ENCODE measurements around the gene E2F2. TPM values are rescaled to one million over a fixed set of nuclear protein-coding genes. Genes with fewer than 3 reads are reported as not detected.

E2F2 gene
- total and polyA plus RNA-seq, 5 donors from 2014 or later: 2.3 to 13.8 (median 3.9) TPM

DNA sequence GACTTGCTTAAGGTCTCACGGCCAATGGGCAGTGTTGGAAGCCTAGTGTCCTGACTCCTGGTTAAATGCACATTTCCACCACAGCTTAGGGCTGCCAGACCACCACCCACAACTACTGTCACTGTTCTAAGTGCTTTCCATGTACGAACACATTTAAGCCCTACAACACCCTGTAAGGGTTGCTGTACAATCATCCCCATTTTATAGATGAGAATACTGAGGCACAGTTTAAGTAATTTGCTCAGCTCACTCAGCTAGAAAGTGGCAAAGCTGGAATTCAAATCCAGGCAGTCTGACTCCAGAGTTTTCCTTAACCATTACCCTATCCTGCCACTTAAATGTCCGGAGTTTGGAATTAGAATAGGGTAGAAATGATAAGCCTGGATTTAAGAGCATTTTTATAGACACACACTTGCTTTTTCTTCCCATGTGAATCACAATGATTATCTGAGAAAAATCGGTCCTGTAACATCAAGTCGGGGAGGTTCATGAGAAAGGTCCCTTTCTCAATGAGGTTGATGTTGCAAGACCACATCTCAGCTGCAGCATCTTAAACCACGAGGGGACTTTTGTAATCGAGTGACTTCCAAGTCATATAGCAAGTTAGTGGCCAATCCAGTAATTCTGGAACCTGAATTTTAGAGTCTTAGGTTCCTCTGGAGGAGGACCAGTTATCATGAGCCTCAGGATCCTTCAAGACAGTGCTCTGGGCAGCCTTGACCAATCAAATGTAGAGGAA, 8.6 kb downstream of the E2F2 start:
- peaks cover 48% of the 10 kb centered on the region for H3K4me1 ChIP-seq (ENCODE audit: control insufficient read depth, insufficient read depth, low read length, poor library complexity, severe bottlenecking)
- DNase-seq: peak in 1 of 3 donors; percentile 16
- no peaks in the 10 kb centered on the region for H3K27me3 ChIP-seq (ENCODE audit: control insufficient read depth, insufficient read depth, low read length)
- H3K27ac ChIP-seq (ENCODE audit: insufficient read depth, low read length, poor library complexity, severe bottlenecking): peak overlapping the region; percentile 35
- H3K27me3 Mint-ChIP-seq: no peaks in the 10 kb centered on the region
- peaks cover 11 to 62% (median 33%) of the 10 kb centered on the region in 4 donors for H3K4me1 Mint-ChIP-seq
- no peak for ATAC-seq (ENCODE audit: low read depth in 2 of 2)
- peak overlapping the region in 1 of 4 donors; percentile 43 for H3K4me3 Mint-ChIP-seq
- H3K9me3 ChIP-seq (ENCODE audit: control insufficient read depth in 2 of 2, low read length in 2 of 2): no peaks in the 10 kb centered on the region
- H3K27ac Mint-ChIP-seq: peak overlapping the region; percentile 66 to 82 (median 72)
- H3K9me3 Mint-ChIP-seq: no peaks in the 10 kb centered on the region
- peaks cover 10% of the 10 kb centered on the region for H3K36me3 ChIP-seq (ENCODE audit: control insufficient read depth, insufficient read depth, low read length)
- H3K4me3 ChIP-seq (ENCODE audit: low read depth, low read length): no peak overlapping the region
- H3K36me3 Mint-ChIP-seq: peaks cover 4% of the 10 kb centered on the region

DNA sequence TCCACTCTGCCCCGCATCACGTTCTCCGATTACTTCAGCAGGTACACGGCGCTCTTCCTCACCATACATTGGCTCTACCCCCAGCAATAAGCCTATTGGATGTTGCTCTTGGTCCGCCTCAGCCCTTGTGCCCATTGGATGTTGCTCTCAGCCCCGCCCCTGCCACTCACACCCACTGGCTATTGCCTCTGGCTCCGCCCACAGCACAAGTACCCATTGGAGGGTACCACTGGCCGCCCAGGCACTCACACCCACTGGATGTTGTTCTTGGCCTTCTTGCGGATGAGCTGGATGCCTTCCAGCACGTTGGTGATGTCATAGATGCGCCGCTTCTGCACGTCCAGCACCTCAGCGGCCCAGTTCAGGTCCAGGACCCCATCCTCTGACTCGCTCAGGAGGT, 9.4 kb downstream of the E2F2 start:
- no peaks in the 10 kb centered on the region for H3K9me3 Mint-ChIP-seq
- H3K4me1 Mint-ChIP-seq: peaks cover 11 to 61% (median 28%) of the 10 kb centered on the region in 4 donors
- peaks cover 6% of the 10 kb centered on the region for H3K36me3 Mint-ChIP-seq
- no peak overlapping the region for H3K4me3 ChIP-seq (ENCODE audit: low read depth, low read length)
- peaks cover 10% of the 10 kb centered on the region for H3K36me3 ChIP-seq (ENCODE audit: control insufficient read depth, insufficient read depth, low read length)
- H3K4me1 ChIP-seq (ENCODE audit: control insufficient read depth, insufficient read depth, low read length, poor library complexity, severe bottlenecking): peaks cover 40% of the 10 kb centered on the region
- ATAC-seq (ENCODE audit: low read depth in 2 of 2) (no peak), DNase-seq (peak in 1 of 3 donors; percentile 40)
- H3K9me3 ChIP-seq (ENCODE audit: control insufficient read depth in 2 of 2, low read length in 2 of 2): no peaks in the 10 kb centered on the region
- H3K27ac Mint-ChIP-seq: peak overlapping the region in 2 of 3 donors; percentile 47 to 82
- no peaks in the 10 kb centered on the region for H3K27me3 Mint-ChIP-seq
- H3K27me3 ChIP-seq (ENCODE audit: control insufficient read depth, insufficient read depth, low read length): no peaks in the 10 kb centered on the region
- no peak overlapping the region for H3K27ac ChIP-seq (ENCODE audit: insufficient read depth, low read length, poor library complexity, severe bottlenecking)
- no peak overlapping the region for H3K4me3 Mint-ChIP-seq

DNA sequence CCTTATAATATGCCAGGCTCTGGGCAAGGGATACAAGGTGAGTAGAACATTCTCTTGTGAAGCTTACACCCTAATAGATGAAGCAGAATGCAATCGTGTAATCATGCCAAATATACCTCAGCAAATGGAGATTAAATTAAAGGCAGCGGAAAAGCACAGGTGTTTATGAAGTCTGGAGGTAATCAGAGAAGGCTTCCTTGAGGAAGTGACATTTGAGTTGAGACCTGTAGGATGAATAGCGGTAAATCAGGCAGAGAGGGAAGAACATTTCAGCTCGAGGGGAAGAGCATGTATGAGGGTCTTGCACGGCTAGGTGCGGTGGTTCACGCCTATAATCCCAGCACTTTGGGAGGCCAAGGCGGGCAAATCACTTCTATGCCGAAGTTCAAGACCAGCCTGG, 13.5 kb downstream of the E2F2 start:
- no peak overlapping the region for H3K27ac ChIP-seq (ENCODE audit: insufficient read depth, low read length, poor library complexity, severe bottlenecking)
- Mint-ChIP-seq H3K4me1 (peaks cover 3 to 37% (median 6%) of the 10 kb centered on the region in 4 donors), H3K27ac (no peak overlapping the region), H3K9me3 (no peaks in the 10 kb centered on the region), H3K36me3 (peaks cover 10% of the 10 kb centered on the region), H3K4me3 (no peak overlapping the region), H3K27me3 (no peaks in the 10 kb centered on the region)
- peaks cover 24% of the 10 kb centered on the region for H3K36me3 ChIP-seq (ENCODE audit: control insufficient read depth, insufficient read depth, low read length)
- peaks cover 4% of the 10 kb centered on the region for H3K4me1 ChIP-seq (ENCODE audit: control insufficient read depth, insufficient read depth, low read length, poor library complexity, severe bottlenecking)
- no peaks in the 10 kb centered on the region for H3K27me3 ChIP-seq (ENCODE audit: control insufficient read depth, insufficient read depth, low read length)
- no peak overlapping the region for H3K4me3 ChIP-seq (ENCODE audit: low read depth, low read length)
- no peak for ATAC-seq (ENCODE audit: low read depth in 2 of 2)
- H3K9me3 ChIP-seq (ENCODE audit: control insufficient read depth in 2 of 2, low read length in 2 of 2): no peaks in the 10 kb centered on the region
- DNase-seq: no peak

DNA sequence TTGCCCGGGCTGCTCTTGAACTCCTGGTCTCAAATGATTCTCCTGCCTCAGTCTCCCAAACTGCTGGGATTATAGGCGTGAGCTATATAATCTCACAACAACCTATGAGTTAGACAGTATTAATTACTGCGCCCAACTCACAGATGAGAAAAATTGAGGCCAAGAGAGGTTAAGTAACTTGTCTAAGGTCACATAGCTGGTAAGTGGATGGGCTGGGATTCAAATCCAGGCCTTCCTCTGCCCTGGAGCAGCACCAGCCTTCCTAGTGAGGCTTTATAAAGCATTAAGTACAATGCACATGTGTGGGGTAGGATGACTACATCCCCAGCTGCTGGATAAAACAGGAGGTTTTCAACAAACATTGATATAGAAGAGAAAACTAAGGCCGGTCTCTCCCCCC, 15.1 kb downstream of the E2F2 start:
- no peak overlapping the region for H3K27ac Mint-ChIP-seq
- H3K36me3 ChIP-seq (ENCODE audit: control insufficient read depth, insufficient read depth, low read length): peaks cover 20% of the 10 kb centered on the region

DNA sequence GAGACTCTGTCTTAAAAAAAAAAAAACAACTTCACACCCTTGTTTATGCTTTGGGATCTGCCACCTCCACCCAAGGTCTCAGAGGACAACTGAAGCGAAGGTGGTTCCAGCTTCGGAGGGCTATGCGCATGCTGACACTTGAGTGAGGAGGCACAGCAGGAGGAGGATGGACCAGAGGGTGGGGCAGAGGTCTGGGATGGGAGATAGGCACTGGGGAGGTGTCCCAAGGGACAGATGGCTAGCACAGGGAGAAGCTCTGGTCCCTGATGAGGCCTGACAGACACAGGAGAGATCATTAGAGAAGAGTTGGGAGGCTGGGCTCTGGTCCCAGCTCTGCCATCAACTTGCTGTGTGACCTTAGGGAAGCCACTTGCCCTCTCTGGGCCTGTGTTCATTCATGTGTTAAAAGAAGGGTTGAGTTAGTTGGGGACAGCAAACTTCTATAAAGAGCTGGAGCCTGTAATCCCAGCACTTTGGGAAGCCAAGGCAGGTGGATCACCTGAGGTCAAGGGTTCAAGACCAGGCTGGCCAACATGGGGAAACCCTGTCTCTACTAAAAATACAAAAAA, 16.8 kb downstream of the E2F2 start:
- Mint-ChIP-seq H3K27ac (peak overlapping the region in 1 of 3 donors; percentile 82), H3K4me3 (no peak overlapping the region), H3K9me3 (peaks cover 0 to 1% (median 0%) of the 10 kb centered on the region in 7 donors), H3K27me3 (no peaks in the 10 kb centered on the region), H3K36me3 (peaks cover 10% of the 10 kb centered on the region), H3K4me1 (peaks cover 3 to 27% (median 5%) of the 10 kb centered on the region in 4 donors)
- Histone ChIP-seq H3K27ac (ENCODE audit: insufficient read depth, low read length, poor library complexity, severe bottlenecking) (no peak overlapping the region), H3K27me3 (ENCODE audit: control insufficient read depth, insufficient read depth, low read length) (no peaks in the 10 kb centered on the region), H3K36me3 (ENCODE audit: control insufficient read depth, insufficient read depth, low read length) (peaks cover 20% of the 10 kb centered on the region), H3K9me3 (ENCODE audit: control insufficient read depth in 2 of 2, low read length in 2 of 2) (no peaks in the 10 kb centered on the region), H3K4me1 (ENCODE audit: control insufficient read depth, insufficient read depth, low read length, poor library complexity, severe bottlenecking) (no peaks in the 10 kb centered on the region), H3K4me3 (ENCODE audit: low read depth, low read length) (no peak overlapping the region)
- ATAC-seq (ENCODE audit: low read depth in 2 of 2) (no peak), DNase-seq (no peak)

More for the DNA sequence above, 15.1 kb downstream of the E2F2 start:
- H3K4me3 Mint-ChIP-seq: no peak overlapping the region
- peaks cover 0 to under 1% (median 0%) of the 10 kb centered on the region in 7 donors for H3K9me3 Mint-ChIP-seq
- Histone ChIP-seq H3K4me1 (ENCODE audit: control insufficient read depth, insufficient read depth, low read length, poor library complexity, severe bottlenecking) (no peaks in the 10 kb centered on the region), H3K9me3 (ENCODE audit: control insufficient read depth in 2 of 2, low read length in 2 of 2) (no peaks in the 10 kb centered on the region), H3K4me3 (ENCODE audit: low read depth, low read length) (no peak overlapping the region), H3K27ac (ENCODE audit: insufficient read depth, low read length, poor library complexity, severe bottlenecking) (no peak overlapping the region), H3K27me3 (ENCODE audit: control insufficient read depth, insufficient read depth, low read length) (no peaks in the 10 kb centered on the region)
- H3K4me1 Mint-ChIP-seq: peaks cover 3 to 29% (median 4%) of the 10 kb centered on the region in 4 donors
- ATAC-seq (ENCODE audit: low read depth in 2 of 2) (no peak), DNase-seq (no peak)
- no peaks in the 10 kb centered on the region for H3K27me3 Mint-ChIP-seq
- peaks cover 10% of the 10 kb centered on the region for H3K36me3 Mint-ChIP-seq

DNA sequence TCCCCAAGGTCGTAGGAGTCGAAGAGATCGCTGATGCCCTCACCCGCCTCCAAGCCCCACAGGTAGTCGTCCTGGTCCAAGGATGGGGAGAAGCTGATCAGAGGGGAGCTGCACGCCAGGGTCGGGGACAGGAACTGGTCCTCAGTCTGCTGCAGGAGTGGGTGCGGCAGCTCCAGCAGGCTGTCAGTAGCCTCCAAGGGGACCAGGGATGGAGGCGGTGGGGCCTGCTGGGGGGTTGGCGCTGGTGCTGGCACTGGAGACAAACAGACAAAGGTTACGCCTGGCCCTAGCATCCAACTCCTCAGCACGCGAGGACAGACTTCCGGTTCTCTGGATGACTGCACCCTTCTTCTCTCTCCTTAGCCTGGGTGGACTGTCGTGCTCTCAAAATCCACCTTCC, 21.1 kb downstream of the E2F2 start:
- DNase-seq (no peak), ATAC-seq (ENCODE audit: low read depth in 2 of 2) (no peak)
- Histone ChIP-seq H3K36me3 (ENCODE audit: control insufficient read depth, insufficient read depth, low read length) (peaks cover 7% of the 10 kb centered on the region), H3K27me3 (ENCODE audit: control insufficient read depth, insufficient read depth, low read length) (no peaks in the 10 kb centered on the region), H3K9me3 (ENCODE audit: control insufficient read depth in 2 of 2, low read length in 2 of 2) (no peaks in the 10 kb centered on the region), H3K27ac (ENCODE audit: insufficient read depth, low read length, poor library complexity, severe bottlenecking) (no peak overlapping the region), H3K4me1 (ENCODE audit: control insufficient read depth, insufficient read depth, low read length, poor library complexity, severe bottlenecking) (no peaks in the 10 kb centered on the region), H3K4me3 (ENCODE audit: low read depth, low read length) (no peak overlapping the region)
- Mint-ChIP-seq H3K4me1 (peaks cover 0 to 10% (median 4%) of the 10 kb centered on the region in 4 donors), H3K27me3 (no peaks in the 10 kb centered on the region), H3K27ac (peak overlapping the region in 1 of 3 donors; percentile 27), H3K9me3 (peaks cover 0 to 1% (median 0%) of the 10 kb centered on the region in 7 donors), H3K36me3 (peaks cover 4% of the 10 kb centered on the region), H3K4me3 (no peak overlapping the region)

DNA sequence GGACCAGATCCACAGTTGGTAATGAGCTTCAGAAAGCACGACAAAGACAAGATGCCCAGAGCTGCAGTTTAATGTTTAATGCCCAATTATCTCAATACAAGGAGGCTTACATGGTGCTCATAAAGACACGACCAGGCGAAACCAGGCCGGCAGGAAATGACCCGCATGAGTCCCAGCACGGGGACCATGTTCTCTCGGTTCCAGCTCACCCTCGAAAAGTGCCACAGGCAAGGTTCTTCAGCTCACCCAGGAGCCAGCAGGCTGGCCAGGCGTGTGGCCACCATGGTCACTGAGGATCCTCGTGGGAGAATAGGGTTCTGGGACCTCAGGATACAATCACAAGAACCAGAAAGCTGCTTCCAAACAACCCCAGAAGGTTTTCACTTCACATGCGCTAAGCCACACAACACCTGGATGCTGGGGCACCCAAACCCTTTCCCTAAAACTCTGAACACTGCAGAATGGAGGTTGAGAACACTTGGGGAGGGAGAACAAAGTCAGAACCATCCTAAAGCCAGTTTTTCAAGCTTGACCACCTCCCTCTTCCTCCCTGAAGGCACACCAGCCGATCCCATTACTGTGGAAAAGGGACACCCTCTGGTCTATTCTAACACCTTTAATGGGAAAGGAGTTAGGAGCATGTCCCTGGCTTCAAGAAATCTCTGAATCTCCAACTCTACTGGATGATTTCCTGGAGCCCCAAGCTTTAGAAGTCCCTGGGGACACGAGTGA, 24.5 kb downstream of the E2F2 start:
- peak overlapping the region in 1 of 3 donors; percentile 42 for H3K27ac Mint-ChIP-seq

More for the DNA sequence above, 24.5 kb downstream of the E2F2 start:
- Mint-ChIP-seq H3K4me1 (peaks cover 0 to 4% (median 1%) of the 10 kb centered on the region in 4 donors), H3K4me3 (no peak overlapping the region), H3K27me3 (peaks cover 7% of the 10 kb centered on the region), H3K36me3 (no peaks in the 10 kb centered on the region), H3K9me3 (peaks cover 0 to 1% (median 0%) of the 10 kb centered on the region in 7 donors)
- peaks cover 3% of the 10 kb centered on the region for H3K36me3 ChIP-seq (ENCODE audit: control insufficient read depth, insufficient read depth, low read length)
- DNase-seq (no peak), ATAC-seq (ENCODE audit: low read depth in 2 of 2) (no peak)
- no peaks in the 10 kb centered on the region for H3K9me3 ChIP-seq (ENCODE audit: control insufficient read depth in 2 of 2, low read length in 2 of 2)
- no peak overlapping the region for H3K27ac ChIP-seq (ENCODE audit: insufficient read depth, low read length, poor library complexity, severe bottlenecking)
- no peaks in the 10 kb centered on the region for H3K27me3 ChIP-seq (ENCODE audit: control insufficient read depth, insufficient read depth, low read length)
- no peaks in the 10 kb centered on the region for H3K4me1 ChIP-seq (ENCODE audit: control insufficient read depth, insufficient read depth, low read length, poor library complexity, severe bottlenecking)
- H3K4me3 ChIP-seq (ENCODE audit: low read depth, low read length): no peak overlapping the region

All from CD4-positive, CD25-positive, alpha-beta regulatory T cell (primary cell).